ENCODE data around the gene DND1. TPM values are rescaled to one million over a fixed set of nuclear protein-coding genes. Genes with fewer than 3 reads are reported as not detected.
A peak's percentile ranks its signal among the peaks of the same experiment; 100 is the strongest.
"Not testable (repeated sequence)": the region's sequence is repeated elsewhere in the genome, so short reads cannot be mapped to it uniquely, and the experiment has no call there.

DND1 gene
- 1.3 TPM for polyA plus RNA-seq (2013, experiment 1 of 4)
- polyA plus RNA-seq (2013, experiment 2 of 4), result 1.6 TPM
- polyA plus RNA-seq (2013, experiment 3 of 4), result 1.2 TPM
- 2.0 TPM for polyA plus RNA-seq (2013, experiment 4 of 4)

DNA sequence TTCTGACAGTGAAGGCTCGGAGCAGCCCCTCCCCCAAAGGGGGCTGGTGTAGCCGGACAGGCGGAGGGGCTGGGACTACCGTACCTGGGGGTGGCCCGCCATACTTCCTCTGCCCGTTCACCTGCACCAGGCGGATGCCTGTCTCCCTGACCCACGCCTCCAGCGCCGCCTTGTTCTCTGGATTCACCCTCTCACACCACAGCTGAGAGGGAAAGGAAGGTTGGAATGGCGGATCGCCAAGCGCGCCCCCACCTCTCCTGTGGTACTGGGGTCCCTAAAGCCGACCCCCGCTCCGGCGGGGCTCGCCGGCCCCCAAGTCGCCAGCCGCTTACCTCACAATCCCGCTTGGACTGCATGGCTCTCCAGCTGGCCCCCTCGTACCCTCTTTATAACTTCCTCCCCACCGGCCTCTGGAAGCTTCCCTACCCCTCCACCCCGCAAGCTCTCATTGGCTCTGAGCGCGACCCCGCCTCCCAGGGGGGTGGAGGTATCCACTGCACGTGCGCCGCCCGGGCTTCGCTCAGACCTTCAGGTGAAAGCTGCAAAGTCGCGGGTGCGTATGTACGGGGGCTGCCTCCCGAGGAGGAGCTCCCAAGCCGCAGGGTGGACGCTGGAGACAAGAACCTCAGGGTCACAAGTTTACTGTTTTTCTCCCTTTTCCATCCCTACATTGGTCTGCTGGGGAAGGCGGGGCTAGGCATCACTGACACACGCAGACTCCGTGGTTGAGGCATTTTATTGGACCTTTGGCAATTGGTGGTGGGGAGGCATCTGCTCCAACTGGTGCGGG, at the start of gene DND1:
DND1 (minus strand) TSS at position 390 of the 790 bp plus-strand sequence; CDS start at position 356, 34 bp downstream.
- Histone ChIP-seq H3K27me3 (ENCODE audit: control insufficient read depth, insufficient read depth, low read length, poor library complexity, severe bottlenecking) (no peaks in the 10 kb centered on the region), H3K9me3 (ENCODE audit: control insufficient read depth, low read length) (no peaks in the 10 kb centered on the region), H3K4me3 (ENCODE audit: insufficient read depth, low read depth, low read length) (no peak within 1 kb of the TSS), H3K4me1 (ENCODE audit: control insufficient read depth, insufficient read depth, low read length) (no peaks in the 10 kb centered on the region), H3K27ac (ENCODE audit: insufficient read depth, low read depth, low read length, poor library complexity, severe bottlenecking) (no peak within 1 kb of the TSS), H3K36me3 (ENCODE audit: control insufficient read depth, insufficient read depth, low read length) (peaks cover 39% of the 10 kb centered on the region)
- 93 to 94% methylated on average over 45 of the region's 45 CpGs for WGBS, 2 experiments

GRCh38 chr5:140721395-140721794, 48.0 kb upstream of the DND1 start:
- H3K27ac ChIP-seq (ENCODE audit: insufficient read depth, low read depth, low read length, poor library complexity, severe bottlenecking); H3K36me3 ChIP-seq (ENCODE audit: control insufficient read depth, insufficient read depth, low read length); H3K4me1 ChIP-seq (ENCODE audit: control insufficient read depth, insufficient read depth, low read length); H3K27me3 ChIP-seq (ENCODE audit: control insufficient read depth, insufficient read depth, low read length, poor library complexity, severe bottlenecking); H3K4me3 ChIP-seq (ENCODE audit: insufficient read depth, low read depth, low read length); H3K9me3 ChIP-seq (ENCODE audit: control insufficient read depth, low read length): not testable (repeated sequence)
- 83 to 85% methylated on average over 5 of the region's 5 CpGs for WGBS, 2 experiments

- 71 to 73% methylated on average over 6 of the region's 6 CpGs for WGBS, 2 experiments
- H3K4me3 ChIP-seq (ENCODE audit: insufficient read depth, low read depth, low read length); H3K4me1 ChIP-seq (ENCODE audit: control insufficient read depth, insufficient read depth, low read length); H3K27me3 ChIP-seq (ENCODE audit: control insufficient read depth, insufficient read depth, low read length, poor library complexity, severe bottlenecking); H3K9me3 ChIP-seq (ENCODE audit: control insufficient read depth, low read length); H3K36me3 ChIP-seq (ENCODE audit: control insufficient read depth, insufficient read depth, low read length); H3K27ac ChIP-seq (ENCODE audit: insufficient read depth, low read depth, low read length, poor library complexity, severe bottlenecking): not testable (repeated sequence)
These were observed 47.4 kb upstream of the DND1 start for GRCh38 chr5:140720738-140721137.

GRCh38 chr5:140718266-140718592, 44.9 kb upstream of the DND1 start:
- Histone ChIP-seq H3K27me3 (ENCODE audit: control insufficient read depth, insufficient read depth, low read length, poor library complexity, severe bottlenecking) (no peaks in the 10 kb centered on the region), H3K36me3 (ENCODE audit: control insufficient read depth, insufficient read depth, low read length) (no peaks in the 10 kb centered on the region), H3K4me1 (ENCODE audit: control insufficient read depth, insufficient read depth, low read length) (no peaks in the 10 kb centered on the region), H3K27ac (ENCODE audit: insufficient read depth, low read depth, low read length, poor library complexity, severe bottlenecking) (no peak overlapping the region), H3K9me3 (ENCODE audit: control insufficient read depth, low read length) (no peaks in the 10 kb centered on the region), H3K4me3 (ENCODE audit: insufficient read depth, low read depth, low read length) (no peak overlapping the region)
- 85 to 89% methylated on average over 7 of the region's 7 CpGs for WGBS, 2 experiments

GRCh38 chr5:140716238-140716637, 42.9 kb upstream of the DND1 start:
- WGBS, 2 experiments, result 87 to 88% methylated on average over 2 of the region's 2 CpGs
- not testable (repeated sequence) for H3K9me3 ChIP-seq (ENCODE audit: control insufficient read depth, low read length); H3K4me3 ChIP-seq (ENCODE audit: insufficient read depth, low read depth, low read length); H3K36me3 ChIP-seq (ENCODE audit: control insufficient read depth, insufficient read depth, low read length); H3K4me1 ChIP-seq (ENCODE audit: control insufficient read depth, insufficient read depth, low read length); H3K27ac ChIP-seq (ENCODE audit: insufficient read depth, low read depth, low read length, poor library complexity, severe bottlenecking); H3K27me3 ChIP-seq (ENCODE audit: control insufficient read depth, insufficient read depth, low read length, poor library complexity, severe bottlenecking)

DNA sequence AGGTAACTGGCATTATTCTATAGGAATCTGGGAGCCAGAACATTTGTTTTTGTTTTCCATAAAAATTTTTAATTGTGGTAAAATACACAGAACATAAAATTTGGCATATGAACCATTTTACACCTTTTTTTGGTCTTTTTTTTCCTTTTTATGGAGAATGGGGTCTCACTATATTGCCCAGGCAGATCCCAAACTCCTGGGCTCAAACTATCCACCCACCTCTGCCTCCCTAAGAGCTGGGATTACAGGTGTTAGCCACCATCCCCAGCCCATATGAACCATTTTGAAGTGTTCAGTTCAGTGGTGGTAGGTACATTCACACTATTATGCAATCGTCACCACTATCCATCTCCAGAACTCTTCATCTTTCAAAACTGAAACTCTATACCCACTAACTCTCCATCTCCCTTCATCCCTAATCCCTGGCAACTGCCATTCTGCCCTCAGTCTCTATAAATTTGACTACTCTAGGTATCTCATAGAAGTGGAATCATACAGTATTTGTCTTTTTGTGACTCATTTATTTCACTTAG, 40.3 kb upstream of the DND1 start:
- Histone ChIP-seq H3K4me3 (ENCODE audit: insufficient read depth, low read depth, low read length) (no peak overlapping the region), H3K27ac (ENCODE audit: insufficient read depth, low read depth, low read length, poor library complexity, severe bottlenecking) (no peak overlapping the region), H3K4me1 (ENCODE audit: control insufficient read depth, insufficient read depth, low read length) (no peaks in the 10 kb centered on the region), H3K9me3 (ENCODE audit: control insufficient read depth, low read length) (no peaks in the 10 kb centered on the region), H3K36me3 (ENCODE audit: control insufficient read depth, insufficient read depth, low read length) (no peaks in the 10 kb centered on the region), H3K27me3 (ENCODE audit: control insufficient read depth, insufficient read depth, low read length, poor library complexity, severe bottlenecking) (peaks cover 15% of the 10 kb centered on the region)
- 85 to 89% methylated on average over 1 of the region's 1 CpG for WGBS, 2 experiments

DNA sequence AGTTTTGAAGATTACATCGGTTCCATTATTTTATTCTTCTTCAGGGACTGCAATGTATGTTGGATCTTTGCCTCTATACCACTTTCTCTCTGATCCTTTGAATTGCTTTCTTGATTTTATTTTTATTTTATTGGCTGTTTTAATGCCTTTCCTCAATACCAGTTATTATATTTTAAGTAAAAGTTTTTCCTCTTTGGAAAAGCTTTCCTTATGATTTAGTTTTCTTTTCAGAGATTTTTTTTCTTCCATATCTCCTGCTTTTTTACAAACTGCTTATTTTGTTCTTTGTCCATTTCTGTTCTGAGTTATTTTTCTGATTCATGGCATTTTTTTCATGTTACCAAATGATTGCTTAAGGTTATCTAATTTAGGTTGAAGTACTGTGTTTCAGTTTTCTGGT, 38.4 kb upstream of the DND1 start:
- Histone ChIP-seq H3K27ac (ENCODE audit: insufficient read depth, low read depth, low read length, poor library complexity, severe bottlenecking) (no peak overlapping the region), H3K9me3 (ENCODE audit: control insufficient read depth, low read length) (no peaks in the 10 kb centered on the region), H3K4me3 (ENCODE audit: insufficient read depth, low read depth, low read length) (no peak overlapping the region), H3K27me3 (ENCODE audit: control insufficient read depth, insufficient read depth, low read length, poor library complexity, severe bottlenecking) (peaks cover 15% of the 10 kb centered on the region), H3K4me1 (ENCODE audit: control insufficient read depth, insufficient read depth, low read length) (no peaks in the 10 kb centered on the region), H3K36me3 (ENCODE audit: control insufficient read depth, insufficient read depth, low read length) (no peaks in the 10 kb centered on the region)
- WGBS, 2 experiments, result 100% methylated on average over 1 of the region's 1 CpG; no CpG with 5 or more reads in 1 of the 2 experiments

- 4% methylated on average over 26 of the region's 27 CpGs for WGBS, 2 experiments
- no peak overlapping the region for H3K27ac ChIP-seq (ENCODE audit: insufficient read depth, low read depth, low read length, poor library complexity, severe bottlenecking)
- peaks cover 6% of the 10 kb centered on the region for H3K36me3 ChIP-seq (ENCODE audit: control insufficient read depth, insufficient read depth, low read length)
- peaks cover 15% of the 10 kb centered on the region for H3K27me3 ChIP-seq (ENCODE audit: control insufficient read depth, insufficient read depth, low read length, poor library complexity, severe bottlenecking)
- H3K9me3 ChIP-seq (ENCODE audit: control insufficient read depth, low read length), result no peaks in the 10 kb centered on the region
- no peaks in the 10 kb centered on the region for H3K4me1 ChIP-seq (ENCODE audit: control insufficient read depth, insufficient read depth, low read length)
- peak overlapping the region; percentile 34 for H3K4me3 ChIP-seq (ENCODE audit: insufficient read depth, low read depth, low read length)
These were observed 37.6 kb upstream of the DND1 start for GRCh38 chr5:140710899-140711552.

DNA sequence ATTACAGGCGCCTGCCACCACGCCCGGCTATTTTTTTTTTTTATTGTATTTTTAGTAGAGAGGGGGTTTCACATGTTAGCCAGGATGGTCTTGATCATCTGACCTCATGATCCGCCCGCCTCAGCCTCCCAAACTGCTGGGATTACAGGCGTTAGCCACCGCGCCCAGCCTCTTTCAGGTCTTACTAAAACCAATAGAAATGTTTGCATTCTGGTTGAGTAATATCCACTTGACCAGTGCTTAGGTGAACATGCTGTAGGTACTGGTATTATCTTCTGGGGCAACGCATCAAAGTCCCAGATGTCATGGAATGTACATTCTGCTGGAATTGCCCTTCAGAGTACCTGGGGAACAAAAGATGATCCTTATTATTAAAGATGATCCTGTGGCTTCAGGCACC, 35.4 kb upstream of the DND1 start:
- not testable (repeated sequence) for H3K27ac ChIP-seq (ENCODE audit: insufficient read depth, low read depth, low read length, poor library complexity, severe bottlenecking); H3K4me1 ChIP-seq (ENCODE audit: control insufficient read depth, insufficient read depth, low read length); H3K4me3 ChIP-seq (ENCODE audit: insufficient read depth, low read depth, low read length); H3K9me3 ChIP-seq (ENCODE audit: control insufficient read depth, low read length)
- 93 to 95% methylated on average over 9 of the region's 9 CpGs for WGBS, 2 experiments
- Histone ChIP-seq H3K36me3 (ENCODE audit: control insufficient read depth, insufficient read depth, low read length) (peaks cover 24% of the 10 kb centered on the region), H3K27me3 (ENCODE audit: control insufficient read depth, insufficient read depth, low read length, poor library complexity, severe bottlenecking) (peaks cover 15% of the 10 kb centered on the region)

- Histone ChIP-seq H3K9me3 (ENCODE audit: control insufficient read depth, low read length) (no peaks in the 10 kb centered on the region), H3K4me1 (ENCODE audit: control insufficient read depth, insufficient read depth, low read length) (no peaks in the 10 kb centered on the region), H3K36me3 (ENCODE audit: control insufficient read depth, insufficient read depth, low read length) (peaks cover 26% of the 10 kb centered on the region), H3K4me3 (ENCODE audit: insufficient read depth, low read depth, low read length) (no peak overlapping the region), H3K27me3 (ENCODE audit: control insufficient read depth, insufficient read depth, low read length, poor library complexity, severe bottlenecking) (peaks cover 15% of the 10 kb centered on the region), H3K27ac (ENCODE audit: insufficient read depth, low read depth, low read length, poor library complexity, severe bottlenecking) (no peak overlapping the region)
- 95 to 96% methylated on average over 4 of the region's 4 CpGs for WGBS, 2 experiments
These were observed 34.4 kb upstream of the DND1 start for GRCh38 chr5:140707812-140708211.

Measured in ectodermal cell (in vitro differentiated cells).